ENCODE measurements around the gene FAM181A.

- TF ChIP-seq, protein P1, sequence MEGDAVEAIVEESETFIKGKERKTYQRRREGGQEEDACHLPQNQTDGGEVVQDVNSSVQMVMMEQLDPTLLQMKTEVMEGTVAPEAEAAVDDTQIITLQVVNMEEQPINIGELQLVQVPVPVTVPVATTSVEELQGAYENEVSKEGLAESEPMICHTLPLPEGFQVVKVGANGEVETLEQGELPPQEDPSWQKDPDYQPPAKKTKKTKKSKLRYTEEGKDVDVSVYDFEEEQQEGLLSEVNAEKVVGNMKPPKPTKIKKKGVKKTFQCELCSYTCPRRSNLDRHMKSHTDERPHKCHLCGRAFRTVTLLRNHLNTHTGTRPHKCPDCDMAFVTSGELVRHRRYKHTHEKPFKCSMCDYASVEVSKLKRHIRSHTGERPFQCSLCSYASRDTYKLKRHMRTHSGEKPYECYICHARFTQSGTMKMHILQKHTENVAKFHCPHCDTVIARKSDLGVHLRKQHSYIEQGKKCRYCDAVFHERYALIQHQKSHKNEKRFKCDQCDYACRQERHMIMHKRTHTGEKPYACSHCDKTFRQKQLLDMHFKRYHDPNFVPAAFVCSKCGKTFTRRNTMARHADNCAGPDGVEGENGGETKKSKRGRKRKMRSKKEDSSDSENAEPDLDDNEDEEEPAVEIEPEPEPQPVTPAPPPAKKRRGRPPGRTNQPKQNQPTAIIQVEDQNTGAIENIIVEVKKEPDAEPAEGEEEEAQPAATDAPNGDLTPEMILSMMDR (IDR thresholded peaks at IDR 0.05; ENCODE audit: borderline replicate concordance, extremely low read depth, low read length, poor library complexity, severe bottlenecking), result no peak
- TF ChIP-seq EZH2 (IDR thresholded peaks at IDR 0.05; ENCODE audit: borderline replicate concordance, low read depth, low read length, severe bottlenecking), result no peak
Observed at GRCh38 chr14:93951635-93952540, 24.7 kb downstream of the FAM181A start.

Measured in DND-41 (cell line).